HG03108 (cell line): ENCODE measurements around the gene FKBP9.
A peak's percentile ranks its signal among the peaks of the same experiment; 100 is the strongest.
"Not testable (repeated sequence)": the region's sequence is repeated elsewhere in the genome, so short reads cannot be mapped to it uniquely, and the experiment has no call there.

Experiments used
- ATAC-seq: cut with Tn5 transposase; IDR thresholded peaks from one replicate; pipeline ENCODE4 v1.9.1; 2021; ENCODE audit warnings: moderate library complexity; ENCODE audit not compliant: unreplicated experiment

FKBP9 gene

DNA sequence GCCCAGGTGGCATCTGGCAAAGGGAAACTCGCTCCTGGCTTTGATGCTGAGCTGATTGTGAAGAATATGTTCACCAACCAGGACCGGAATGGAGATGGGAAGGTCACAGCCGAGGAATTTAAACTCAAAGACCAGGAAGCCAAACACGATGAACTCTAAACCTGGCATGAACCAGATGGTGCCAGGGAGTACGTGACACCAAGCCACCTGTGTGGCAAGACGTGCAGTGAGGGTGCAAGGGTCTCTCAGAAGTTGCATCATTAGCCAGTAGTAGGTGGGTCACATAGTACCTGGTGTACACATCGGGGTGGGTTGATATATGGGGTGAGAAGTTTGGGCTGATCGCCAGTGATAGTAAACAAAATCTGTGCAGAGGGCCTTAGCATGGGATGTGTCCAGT is 48.0 kb downstream of the FKBP9 start:
- not testable (repeated sequence) for ATAC-seq

DNA sequence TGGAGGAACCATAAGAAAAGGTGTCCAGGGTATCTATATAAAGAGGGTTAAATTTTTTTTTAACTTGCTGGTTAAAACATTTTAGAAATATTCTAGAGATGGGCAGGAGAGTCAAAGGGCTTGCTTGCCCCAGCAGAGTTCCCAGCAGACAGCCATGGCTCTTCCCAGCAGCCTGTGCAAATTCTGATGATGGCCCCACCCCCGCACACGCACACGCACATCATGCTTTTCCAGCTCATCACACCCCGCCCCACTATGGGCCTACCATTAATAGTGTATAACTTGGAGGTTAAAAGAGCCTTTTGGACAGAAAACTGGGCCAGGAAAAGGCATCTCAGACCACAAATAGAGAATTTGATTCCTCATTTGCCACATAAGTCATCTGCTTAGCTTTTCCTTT is 48.5 kb downstream of the FKBP9 start:
- not testable (repeated sequence) for ATAC-seq

GRCh38 chr7:33009734-33010133 is 52.5 kb downstream of the FKBP9 start:
- no peak for ATAC-seq

DNA sequence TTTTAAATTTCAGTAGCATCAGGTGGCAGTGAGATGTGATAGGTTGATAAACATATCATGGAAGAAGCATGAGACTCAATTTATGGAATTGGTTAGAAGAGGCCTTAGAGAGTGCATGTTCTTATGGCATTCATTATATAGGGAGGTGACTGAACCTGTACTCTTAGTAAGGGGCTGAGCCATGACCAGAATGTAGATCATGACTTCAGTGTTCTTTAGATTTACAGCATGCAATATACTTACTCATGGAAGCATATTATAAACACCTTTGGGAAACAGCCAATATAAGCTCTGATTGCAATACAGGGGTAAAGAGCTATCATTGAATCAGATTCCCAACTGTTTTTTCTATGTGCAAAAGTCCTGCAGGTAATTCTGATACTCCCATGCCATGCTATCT is 55.1 kb downstream of the FKBP9 start:
- ATAC-seq = no peak

- ATAC-seq = no peak
Measured at GRCh38 chr7:33024189-33024757, 67.0 kb downstream of the FKBP9 start.

DNA sequence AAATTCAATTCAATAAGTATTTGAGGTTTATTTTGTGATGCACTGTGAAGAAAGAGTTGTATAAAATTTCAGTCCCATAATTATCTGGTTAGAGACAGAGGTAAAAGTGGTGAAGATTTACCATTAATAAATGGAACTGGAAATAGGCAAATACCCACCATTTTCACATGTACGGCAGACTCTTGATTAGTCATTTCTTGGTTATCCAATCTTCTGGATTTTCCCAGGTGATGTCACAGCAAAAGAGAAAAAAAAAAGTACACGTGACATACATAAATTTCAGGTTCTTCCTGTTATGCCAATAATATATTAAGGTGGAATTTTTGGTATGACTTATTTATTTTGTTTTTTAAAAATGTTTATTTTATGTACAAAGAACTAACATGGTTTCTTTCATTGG is 78.5 kb downstream of the FKBP9 start:
- no peak for ATAC-seq

DNA sequence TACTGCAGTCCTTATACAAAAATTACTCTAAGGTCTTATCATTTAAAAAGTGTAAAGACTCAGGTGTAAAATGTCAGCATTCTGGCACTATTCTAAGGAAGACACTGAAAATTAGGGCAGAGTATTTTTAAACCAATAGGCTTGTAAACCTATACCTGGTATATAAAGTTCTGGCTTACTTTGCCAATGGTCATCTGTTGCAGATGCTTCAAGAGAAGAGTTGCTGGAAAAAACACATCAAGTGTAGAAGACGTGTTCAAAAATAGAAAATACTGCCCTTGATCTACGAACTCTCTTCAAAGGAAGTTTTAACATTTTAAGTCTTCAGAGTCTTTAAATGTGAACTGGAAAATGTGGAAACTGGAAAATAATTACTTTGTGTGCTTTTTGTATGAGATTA is 81.4 kb downstream of the FKBP9 start:
- no peak for ATAC-seq

DNA sequence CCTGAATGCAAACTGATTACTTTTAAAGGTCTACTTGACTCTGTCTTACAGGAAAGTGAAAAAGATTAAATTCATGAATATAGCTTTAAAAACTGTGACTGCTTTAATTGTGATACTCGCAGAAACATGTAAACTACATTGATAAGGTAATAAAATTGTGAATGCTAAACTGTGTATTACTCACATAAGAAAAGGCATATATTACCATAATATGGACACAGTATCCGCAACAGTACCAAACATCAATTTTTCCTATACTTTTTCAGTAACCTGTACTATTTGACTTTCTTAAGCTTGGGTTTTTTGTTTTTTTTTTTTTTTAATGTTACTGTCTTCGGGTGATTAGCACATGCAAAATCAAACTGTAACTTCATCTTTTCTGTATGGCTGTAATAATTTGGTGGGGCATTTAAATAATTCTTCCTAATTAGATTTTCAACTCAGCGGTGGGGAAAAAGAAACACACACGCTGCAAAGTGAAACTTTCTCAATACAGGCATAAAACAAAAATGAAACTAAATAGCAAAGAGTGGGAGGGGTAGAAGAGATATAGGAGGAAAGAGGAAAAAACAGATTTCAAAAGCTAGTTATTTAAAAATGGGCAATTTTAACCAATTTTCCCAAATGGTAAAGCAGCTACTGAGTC is 82.1 kb downstream of the FKBP9 start:
- peak; percentile 27 for ATAC-seq

DNA sequence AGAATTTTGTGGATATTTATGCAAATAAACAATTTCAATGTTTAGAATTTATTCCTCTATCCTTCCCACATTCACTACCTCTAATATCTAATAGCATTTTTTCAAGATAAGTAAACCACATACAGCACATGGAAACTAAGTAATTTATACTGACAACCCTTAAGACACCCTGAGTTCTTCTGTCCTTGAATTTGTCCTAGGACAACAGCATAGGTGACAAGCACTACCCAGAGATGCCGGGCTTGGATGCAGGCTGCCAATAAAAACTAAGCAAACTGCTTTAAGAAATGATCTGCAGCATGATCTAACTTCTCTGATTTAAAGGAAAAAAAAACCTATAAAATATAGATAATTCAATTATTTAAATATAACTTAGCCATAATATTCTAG is 82.7 kb downstream of the FKBP9 start:
- no peak for ATAC-seq

DNA sequence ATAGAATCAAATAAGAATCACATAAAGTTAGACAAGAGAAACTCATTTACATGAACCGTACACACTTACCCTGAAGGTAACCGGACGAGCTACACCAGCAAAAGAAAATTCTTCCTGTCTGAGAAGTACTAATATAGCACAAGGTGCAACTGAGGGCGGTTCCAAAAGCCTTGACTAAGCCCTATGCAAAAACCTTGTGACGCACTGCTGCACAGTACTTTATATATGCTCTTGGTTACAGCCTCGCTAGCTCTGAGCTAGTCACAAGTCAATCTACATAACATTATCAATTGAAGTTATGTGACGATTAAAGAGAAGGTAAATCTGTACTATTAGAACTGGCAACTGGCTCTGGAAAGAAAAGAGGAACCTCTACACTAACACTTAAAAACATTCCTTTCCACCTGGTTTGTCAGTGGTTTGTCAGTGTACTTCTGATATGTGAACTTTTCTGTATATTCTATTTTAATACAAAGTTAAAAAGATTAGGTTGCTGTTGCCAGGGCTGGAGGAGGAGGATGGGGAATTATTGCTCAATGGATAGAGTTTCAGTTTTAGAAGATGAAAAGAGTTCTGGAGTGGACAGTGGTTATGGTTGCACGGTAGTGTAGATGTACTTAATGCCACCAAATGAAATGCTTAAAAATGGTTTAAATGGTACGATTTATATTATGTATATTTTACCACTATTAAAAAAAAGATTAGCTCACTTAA is 83.7 kb downstream of the FKBP9 start:
- ATAC-seq = peak; percentile 91

GRCh38 chr7:33041631-33042428 is 84.6 kb downstream of the FKBP9 start:
- no peak for ATAC-seq

GRCh38 chr7:33043501-33044400 is 86.5 kb downstream of the FKBP9 start:
- no peak for ATAC-seq

DNA sequence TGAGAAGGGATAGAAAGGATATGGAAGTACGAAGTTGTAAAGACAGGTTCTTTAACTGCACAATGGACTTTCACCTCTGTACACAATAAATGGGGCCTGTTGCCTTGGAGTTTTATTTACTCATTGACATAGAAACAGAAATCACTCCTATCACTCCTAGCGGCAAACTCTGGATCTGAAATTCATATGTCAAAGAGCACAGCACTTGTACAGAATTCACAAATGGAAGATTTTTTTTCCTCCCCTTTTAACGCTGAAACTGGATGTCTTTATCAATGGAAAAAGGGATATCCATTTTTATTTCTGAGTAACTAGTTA is 87.1 kb downstream of the FKBP9 start:
- no peak for ATAC-seq

DNA sequence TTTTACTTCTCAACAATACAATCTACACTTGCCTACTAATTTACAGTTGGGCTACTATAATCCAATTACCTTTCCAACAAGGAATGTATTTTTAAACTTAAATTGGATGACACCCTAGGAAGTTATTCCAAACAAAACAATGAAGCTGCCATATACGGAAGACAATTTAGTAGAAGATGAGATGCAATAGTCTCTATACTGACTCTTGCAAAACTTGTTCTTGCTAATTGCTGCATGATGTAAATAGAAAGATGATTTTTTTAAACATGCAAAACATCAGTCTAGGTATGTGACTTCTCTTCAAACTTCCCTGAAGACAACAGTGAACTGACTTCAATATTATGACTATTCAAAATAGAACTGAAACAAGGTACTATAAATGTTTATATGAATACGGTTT is 87.7 kb downstream of the FKBP9 start:
- no peak for ATAC-seq

DNA sequence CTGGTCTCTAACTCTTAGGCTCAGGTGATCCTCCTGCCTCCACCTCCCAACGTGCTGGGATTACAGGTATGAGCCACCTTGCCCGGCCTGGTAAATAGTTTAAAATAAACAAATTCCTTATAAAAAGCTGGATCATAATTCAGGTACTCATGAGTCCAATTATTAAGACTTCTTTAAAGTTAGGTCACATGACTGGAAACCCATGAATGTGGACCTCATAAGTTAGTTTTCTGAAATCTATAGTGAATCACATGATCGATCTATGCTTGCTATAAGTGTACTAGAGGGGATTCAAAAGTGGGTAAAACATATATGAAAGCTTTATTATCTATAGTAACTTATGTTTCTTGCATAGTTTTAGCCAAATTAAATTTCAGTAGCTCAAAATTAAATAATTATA is 91.0 kb downstream of the FKBP9 start:
- ATAC-seq = no peak

GRCh38 chr7:33048704-33049103 is 91.5 kb downstream of the FKBP9 start:
- no peak for ATAC-seq

DNA sequence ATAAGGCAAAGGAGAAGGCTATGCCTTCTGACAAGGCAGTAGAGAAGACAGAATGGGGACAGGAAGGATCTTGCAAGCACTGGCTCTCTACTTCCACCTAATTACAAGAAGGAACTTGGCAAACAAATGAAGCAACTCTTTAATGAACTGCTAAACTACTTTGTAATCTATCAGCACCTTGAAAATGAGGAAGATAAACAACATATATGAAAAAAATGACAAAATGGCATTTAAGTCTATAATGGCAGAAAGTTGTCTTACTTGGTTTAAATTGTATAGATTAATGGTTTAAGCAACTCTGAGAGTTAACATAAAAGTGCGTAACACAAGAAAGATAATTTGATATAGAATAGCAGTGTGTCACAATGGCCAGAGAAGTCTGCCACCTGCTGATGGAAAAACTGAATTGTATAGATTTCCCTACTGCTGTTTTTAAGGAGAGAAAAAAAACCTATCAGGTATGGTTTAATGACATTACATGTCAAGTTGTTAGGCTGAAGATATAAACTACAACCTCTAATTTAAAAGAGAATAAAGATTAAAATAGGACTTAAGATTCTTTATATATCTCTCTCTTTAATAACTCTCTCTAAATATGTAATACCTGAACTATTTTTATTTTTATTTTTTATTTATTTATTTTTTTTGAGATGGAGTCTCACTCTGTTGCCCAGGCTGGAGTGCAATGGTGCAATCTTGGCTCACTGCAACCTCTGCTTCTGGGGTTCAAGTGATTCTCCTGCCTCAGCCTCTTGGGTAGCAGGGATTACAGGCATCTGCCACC is 93.5 kb downstream of the FKBP9 start:
- ATAC-seq = peak; percentile 49

- ATAC-seq = no peak
Measured at GRCh38 chr7:33053721-33054120, 96.5 kb downstream of the FKBP9 start.

DNA sequence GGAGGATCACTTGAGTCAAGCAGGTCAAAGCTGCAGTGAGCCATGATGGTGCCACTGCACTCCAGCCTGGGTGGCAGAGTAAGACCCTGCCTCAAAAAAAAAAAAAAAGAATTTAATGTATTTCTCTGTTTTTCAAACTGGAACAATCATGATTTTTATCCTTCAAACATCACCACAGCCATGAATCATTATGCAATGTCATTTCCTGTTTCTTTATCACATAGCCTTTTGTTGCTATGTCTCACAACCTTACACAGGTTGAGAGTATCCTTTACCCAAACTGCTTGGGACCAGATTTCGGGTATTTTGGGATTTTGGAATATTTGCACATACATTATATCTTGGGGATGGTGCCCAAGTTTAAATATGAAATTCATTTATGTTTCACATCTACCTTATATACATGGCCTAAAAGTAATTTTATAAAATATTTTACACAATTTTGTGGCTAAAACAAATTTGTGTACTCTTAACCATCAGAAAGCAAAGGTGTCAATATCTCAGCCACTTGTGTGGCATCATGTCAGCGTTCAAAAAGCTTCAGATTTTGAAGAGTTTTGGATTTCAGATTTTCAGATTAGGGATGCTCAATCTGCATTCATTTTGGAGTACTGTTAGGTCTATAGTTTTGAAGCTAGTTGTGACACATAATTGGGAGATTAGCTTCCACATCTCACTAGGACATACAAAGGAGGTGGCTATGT is 97.2 kb downstream of the FKBP9 start:
- no peak for ATAC-seq
